ENCODE measurements around the gene HES5.

DNA sequence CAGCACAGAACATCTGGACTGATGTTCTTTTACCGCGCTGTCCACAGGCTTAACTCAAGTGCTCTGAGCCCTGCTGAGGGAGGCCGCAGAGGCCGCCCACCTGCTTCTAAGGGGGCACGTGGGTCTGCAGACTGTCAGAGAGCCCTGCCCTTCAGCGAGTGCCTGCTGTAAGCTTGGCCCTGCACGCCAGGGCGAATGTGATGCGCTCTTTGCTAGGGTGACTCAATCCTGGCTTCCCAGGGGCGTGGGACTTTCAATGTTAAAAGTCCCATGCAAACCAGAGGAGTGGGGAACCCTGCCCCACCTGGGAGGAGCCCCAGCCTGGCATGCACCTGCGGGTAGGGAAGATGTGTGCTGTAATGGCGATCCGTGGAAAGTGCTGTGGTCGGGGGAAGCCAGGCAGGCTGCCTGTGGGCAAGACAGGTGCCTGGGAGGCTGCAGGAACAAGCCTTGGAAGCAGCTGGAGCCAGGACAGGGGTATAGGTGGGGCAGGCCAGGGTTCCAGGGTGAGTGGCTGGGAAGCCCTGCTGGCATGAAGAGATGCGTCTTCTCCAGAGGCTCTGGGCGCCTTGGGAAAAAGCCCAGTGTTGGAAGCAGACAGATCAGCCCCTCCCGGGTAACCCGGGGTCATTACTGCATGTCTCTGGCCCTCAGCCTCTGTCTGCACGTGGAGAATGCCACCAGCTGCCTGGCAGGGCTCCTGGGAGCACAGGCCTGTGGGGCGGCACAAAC lies 3.1 kb downstream of the HES5 start:
- TF ChIP-seq, protein P1, sequence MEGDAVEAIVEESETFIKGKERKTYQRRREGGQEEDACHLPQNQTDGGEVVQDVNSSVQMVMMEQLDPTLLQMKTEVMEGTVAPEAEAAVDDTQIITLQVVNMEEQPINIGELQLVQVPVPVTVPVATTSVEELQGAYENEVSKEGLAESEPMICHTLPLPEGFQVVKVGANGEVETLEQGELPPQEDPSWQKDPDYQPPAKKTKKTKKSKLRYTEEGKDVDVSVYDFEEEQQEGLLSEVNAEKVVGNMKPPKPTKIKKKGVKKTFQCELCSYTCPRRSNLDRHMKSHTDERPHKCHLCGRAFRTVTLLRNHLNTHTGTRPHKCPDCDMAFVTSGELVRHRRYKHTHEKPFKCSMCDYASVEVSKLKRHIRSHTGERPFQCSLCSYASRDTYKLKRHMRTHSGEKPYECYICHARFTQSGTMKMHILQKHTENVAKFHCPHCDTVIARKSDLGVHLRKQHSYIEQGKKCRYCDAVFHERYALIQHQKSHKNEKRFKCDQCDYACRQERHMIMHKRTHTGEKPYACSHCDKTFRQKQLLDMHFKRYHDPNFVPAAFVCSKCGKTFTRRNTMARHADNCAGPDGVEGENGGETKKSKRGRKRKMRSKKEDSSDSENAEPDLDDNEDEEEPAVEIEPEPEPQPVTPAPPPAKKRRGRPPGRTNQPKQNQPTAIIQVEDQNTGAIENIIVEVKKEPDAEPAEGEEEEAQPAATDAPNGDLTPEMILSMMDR (IDR thresholded peaks at IDR 0.05): no peak
- TF ChIP-seq POLR2A (IDR thresholded peaks at IDR 0.05): no peak
